Motor neuron (in vitro differentiated cells): Measurements from ENCODE around the gene SLC5A8. TPM values are rescaled to one million over a fixed set of nuclear protein-coding genes. Genes with fewer than 3 reads are reported as not detected.
A peak's percentile ranks its signal among the peaks of the same experiment; 100 is the strongest.
"Not testable (repeated sequence)": the region's sequence is repeated elsewhere in the genome, so short reads cannot be mapped to it uniquely, and the experiment has no call there.

Experiments
- ATAC-seq, 8 experiments: fragments of 200-7000 bp; cut with Tn5 transposase; replicated peaks in 6 of 8; 2 replicates each; pipeline ENCODE4 v1.8.0; 2021; ENCODE audit warnings: mild to moderate bottlenecking in 8 of 8, moderate library complexity in 8 of 8
- H3K27ac ChIP-seq, 2 donors: fragments of 250-450 bp; sonication (Bioruptor Pico); 2 replicates each; pipeline ENCODE4 v1.9.0; 2021; ENCODE audit warnings: antibody characterized with exemption in 2 of 2, mild to moderate bottlenecking in 2 of 2, moderate library complexity in 1 of 2
- H3K4me1 ChIP-seq, 2 donors: fragments of 250-450 bp; sonication (Bioruptor Pico); replicated peaks in 1 of 2; 2 replicates each; pipeline ENCODE4 v1.6.1; 2021; ENCODE audit warnings: antibody characterized with exemption in 2 of 2, mild to moderate bottlenecking in 2 of 2, moderate library complexity in 1 of 2
- H3K4me3 ChIP-seq, 5 donors: fragments of 250-450 bp; sonication (Bioruptor Pico); 2 replicates each; pipeline ENCODE4 v1.9.0; 2021; ENCODE audit warnings: antibody characterized with exemption in 5 of 5, mild to moderate bottlenecking in 5 of 5, moderate library complexity in 4 of 5
- WGBS, 10 experiments: fragments of 450-650 bp; shearing (Covaris generic); methylation state at CpG; one replicate each; pipeline ENCODE4 v1.0.0; 2022; 5-methylcytosine and 5-hydroxymethylcytosine counted together
- in situ Hi-C, 9 experiments: fragments of 400-800 bp; cut with MboI; loops; one replicate each; pipeline ENCODE4 v1.15.0; 2021; ENCODE audit warnings: low sequenced_read_pairs in 9 of 9, low pct_unique_long_range_greater_than_20kb in 2 of 9; ENCODE audit not compliant: unreplicated experiment in 9 of 9
- total RNA-seq, 8 experiments: library from RNA; unstranded; fragments of 300-600 nt; gene quantifications; 2 replicates each; pipeline versions ENCODE4 v1.2.3 to v1.2.4, GENCODE V29; 2022

SLC5A8 gene
- total RNA-seq, 8 experiments from 2014 or later = under 0.01 to 0.05 (median 0.04) TPM; not detected in 4

DNA sequence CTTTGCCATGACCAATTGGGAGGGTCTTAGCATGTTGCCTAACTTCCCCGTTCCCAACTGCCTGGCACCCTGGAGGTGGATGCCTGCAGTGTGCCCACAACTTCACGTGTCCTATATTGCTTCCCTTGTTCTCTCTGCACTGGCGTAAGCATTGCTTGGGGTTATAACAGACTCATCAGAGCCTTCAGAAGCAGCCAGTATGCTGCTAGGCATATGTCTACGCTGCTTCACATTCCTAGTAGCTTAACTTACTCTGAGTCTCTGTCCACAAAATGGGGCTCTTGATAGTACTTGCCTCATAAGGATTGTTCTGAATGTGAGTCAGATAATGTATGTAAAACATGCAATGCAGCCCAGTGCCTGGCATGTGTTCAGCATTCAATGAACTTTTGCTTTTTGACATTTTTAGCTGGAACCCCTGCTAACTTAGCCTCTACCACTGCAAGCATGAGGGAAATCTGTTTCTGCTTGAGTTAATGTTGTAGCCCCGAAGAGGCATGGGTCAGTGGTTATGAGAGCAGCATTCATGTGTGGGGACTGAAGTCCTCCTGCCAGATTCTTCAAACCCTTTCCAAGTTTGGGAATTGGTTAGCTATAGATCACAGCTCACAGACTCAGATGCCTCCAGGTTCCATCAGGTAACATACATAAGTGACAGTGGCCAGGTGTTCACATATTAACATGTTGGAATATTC lies 2.8 kb downstream of the SLC5A8 start:
- H3K27ac ChIP-seq = no peak overlapping the region
- 20 to 100% (median 70%) methylated on average over 1 to 5 of the region's 5 CpGs for WGBS, 10 experiments
- in situ Hi-C loops = no loop called here
- no peak overlapping the region for H3K4me3 ChIP-seq
- H3K4me1 ChIP-seq = no peaks in the 10 kb centered on the region
- ATAC-seq = no peak

DNA sequence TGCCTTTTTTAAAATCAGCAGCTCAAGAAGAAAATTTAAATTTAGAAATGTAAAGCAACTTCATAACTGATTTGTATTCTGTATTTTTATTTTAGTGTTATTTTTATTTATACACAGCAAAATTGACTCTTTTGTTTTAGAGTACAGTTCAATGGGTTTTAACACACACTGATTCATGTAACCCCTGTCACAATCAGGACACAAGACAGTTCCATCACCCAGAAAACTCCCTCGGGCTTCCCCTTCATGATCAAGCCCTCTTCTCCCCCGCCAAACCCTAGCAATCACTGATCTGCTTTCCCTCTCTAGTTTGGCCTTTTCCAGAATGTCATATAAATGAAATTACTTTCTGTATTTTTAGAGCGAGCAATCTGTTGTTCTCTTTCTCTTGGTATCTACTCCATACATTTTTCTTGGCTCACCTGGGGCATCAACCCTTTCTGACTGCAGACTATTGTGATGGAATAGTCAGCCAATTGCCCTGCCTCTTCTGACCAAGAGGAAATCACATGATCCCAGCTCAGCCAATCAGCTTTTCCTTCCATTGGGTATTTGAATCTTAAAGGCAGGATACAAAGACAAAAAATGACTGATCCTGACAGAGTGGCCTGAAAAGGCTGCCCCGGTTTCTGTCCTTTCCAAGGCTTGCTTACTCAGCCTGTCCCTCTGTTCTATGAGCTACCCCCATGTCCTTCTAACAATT lies 5.3 kb downstream of the SLC5A8 start:
- 23 to 89% (median 43%) methylated on average over 1 to 4 of the region's 4 CpGs; no CpG with 5 or more reads in 1 of the 10 experiments for WGBS, 10 experiments

DNA sequence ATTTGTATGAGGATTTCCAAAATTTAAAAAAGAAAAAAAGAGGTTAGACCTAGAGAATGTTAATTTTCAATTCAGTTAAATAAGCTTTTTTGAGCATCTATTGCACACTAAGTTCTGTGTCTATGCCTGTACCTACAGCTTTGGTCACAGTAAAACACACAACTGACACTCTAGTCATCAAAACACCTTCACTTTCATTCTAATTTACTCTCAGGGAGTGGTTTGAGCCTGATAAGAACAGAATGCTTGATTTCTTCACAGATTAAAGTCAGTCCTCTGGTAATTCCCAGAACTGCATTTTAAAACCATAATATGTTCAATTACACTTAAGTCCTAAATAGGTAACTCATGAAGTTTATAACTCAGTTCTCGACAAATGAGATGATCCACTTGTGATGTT lies 9.2 kb downstream of the SLC5A8 start:
- Histone ChIP-seq H3K4me3 (no peak overlapping the region), H3K27ac (no peak overlapping the region), H3K4me1 (no peaks in the 10 kb centered on the region)
- WGBS, 10 experiments = 0 to 100% (median 77%) methylated on average over 1 of the region's 1 CpG; no CpG with 5 or more reads in 3 of the 10 experiments
- no peak for ATAC-seq
- in situ Hi-C loops = no loop called here

More for the DNA sequence above, 5.3 kb downstream of the SLC5A8 start:
- ATAC-seq = no peak
- no peak overlapping the region for H3K4me3 ChIP-seq
- no peaks in the 10 kb centered on the region for H3K4me1 ChIP-seq
- H3K27ac ChIP-seq = no peak overlapping the region
- in situ Hi-C loops = no loop called here

DNA sequence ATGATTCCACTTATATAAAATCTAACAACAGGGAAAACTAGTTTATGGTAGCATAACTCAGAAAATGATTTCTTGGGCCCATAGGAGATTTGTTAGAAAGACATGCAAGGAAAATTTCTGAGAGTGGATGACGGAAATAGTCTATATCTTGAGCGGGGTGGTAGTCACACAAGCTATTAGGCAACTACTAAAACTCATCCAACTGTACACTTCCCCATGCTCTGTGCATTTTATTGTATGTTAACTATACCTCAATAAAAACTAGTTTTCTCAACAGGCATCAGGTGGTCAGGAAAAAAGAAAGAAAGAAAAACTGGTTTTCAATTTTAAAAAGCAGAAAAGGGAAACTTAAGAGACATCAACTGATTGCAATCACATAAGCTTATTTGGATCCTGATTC lies 9.9 kb downstream of the SLC5A8 start:
- Histone ChIP-seq H3K4me3 (no peak overlapping the region), H3K27ac (no peak overlapping the region), H3K4me1 (no peaks in the 10 kb centered on the region)
- WGBS, 10 experiments = 13 to 97% (median 71%) methylated on average over 2 of the region's 2 CpGs; no CpG with 5 or more reads in 1 of the 10 experiments
- in situ Hi-C loops = no loop called here
- no peak for ATAC-seq

DNA sequence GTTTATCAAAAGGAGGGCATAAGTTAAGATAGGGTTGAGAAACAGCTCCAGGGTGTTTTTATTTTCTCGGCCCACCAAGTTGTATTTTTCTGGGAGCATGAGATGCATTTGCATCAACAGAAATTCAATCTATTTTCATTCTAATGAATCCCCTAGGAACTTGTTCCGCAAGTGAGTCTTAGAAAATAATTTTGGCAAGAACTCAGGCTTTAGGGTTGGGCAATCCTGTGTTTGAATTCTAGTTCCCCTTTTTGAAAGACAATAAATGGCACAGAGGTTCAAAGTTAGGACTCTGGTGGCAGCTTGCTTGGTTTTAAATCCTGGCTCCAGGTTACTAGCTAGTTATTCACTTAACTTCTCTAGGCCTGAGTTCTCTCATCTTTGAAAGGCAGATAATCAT lies 23.7 kb downstream of the SLC5A8 start:
- H3K4me3 ChIP-seq = no peak overlapping the region
- no peak overlapping the region for H3K27ac ChIP-seq
- 0 to 80% (median 39%) methylated on average over 1 to 2 of the region's 2 CpGs for whole genome bisulfite sequencing, 10 experiments
- no peaks in the 10 kb centered on the region for H3K4me1 ChIP-seq
- in situ Hi-C loops = no loop called here
- ATAC-seq = no peak

DNA sequence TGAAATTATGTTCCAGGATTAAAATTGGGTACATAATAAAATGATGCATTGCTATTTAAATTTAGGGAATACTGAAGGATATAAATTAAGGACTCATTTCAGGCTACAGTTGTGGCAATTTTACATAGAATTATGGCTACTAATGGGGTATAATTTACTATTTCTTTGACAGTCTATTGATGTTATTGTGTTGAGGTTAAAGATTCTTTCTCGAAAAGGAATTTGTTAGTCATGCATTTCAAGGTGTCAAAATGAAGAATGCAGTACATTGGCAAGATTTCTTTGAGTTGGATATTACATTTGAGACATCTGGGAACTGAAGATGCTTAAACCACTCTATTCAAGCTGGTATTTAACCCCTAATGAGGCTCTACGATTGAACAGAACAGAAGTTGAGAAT lies 28.3 kb downstream of the SLC5A8 start:
- Histone ChIP-seq H3K27ac (no peak overlapping the region), H3K4me3 (no peak overlapping the region), H3K4me1 (no peaks in the 10 kb centered on the region)
- in situ Hi-C loops = no loop called here
- ATAC-seq = no peak
- 0 to 80% (median 57%) methylated on average over 1 to 2 of the region's 2 CpGs for WGBS, 10 experiments

DNA sequence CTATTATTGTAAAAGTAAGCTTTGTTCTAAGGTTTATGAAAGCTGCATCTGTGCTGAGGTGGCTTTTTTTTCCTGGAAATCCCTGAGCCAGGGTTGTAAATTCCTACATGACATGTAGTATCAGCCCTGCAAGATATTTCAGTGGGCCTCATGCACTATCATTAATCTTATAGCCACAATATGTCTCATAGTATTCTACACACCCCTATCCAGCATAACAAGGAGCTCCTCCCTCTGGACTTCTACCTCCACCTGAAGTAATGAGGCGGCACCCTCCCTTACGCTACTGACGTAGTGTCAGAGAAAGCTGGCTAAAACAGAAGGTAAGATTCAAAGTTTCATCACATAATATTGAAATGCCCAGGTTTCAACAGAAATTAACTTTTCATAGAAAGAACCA lies 35.5 kb downstream of the SLC5A8 start:
- H3K4me3 ChIP-seq = no peak overlapping the region
- 14 to 100% (median 65%) methylated on average over 3 of the region's 3 CpGs; no CpG with 5 or more reads in 3 of the 10 experiments for WGBS, 10 experiments
- H3K4me1 ChIP-seq = no peaks in the 10 kb centered on the region
- in situ Hi-C loops = no loop called here
- peak in 1 of 8 experiments; percentile 28 for ATAC-seq
- no peak overlapping the region for H3K27ac ChIP-seq

DNA sequence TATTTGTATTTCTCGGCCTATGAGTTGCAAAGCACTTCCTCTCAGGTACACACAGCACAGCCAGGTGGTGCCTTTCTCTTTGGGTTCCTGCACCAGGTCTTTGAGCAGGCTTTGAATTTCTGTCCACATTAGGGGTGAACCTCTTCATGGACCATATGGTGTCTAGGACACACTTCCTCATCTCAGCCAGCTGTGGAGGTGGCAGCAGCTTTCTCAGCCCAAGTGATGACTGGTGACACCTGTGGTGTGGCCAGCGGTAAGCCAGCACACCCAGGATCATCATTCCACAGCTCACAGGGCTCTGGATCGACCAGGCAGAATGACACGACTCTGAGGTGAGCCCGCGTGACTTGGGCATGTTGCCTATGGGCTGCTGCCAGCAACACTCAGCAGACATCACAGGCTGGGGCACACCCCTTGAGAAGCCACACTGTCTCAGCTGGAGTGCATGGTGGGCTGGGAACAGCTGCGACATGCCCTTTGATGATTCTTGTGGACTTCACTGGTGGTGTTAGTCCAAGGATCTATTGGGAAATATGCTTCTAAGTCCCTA lies 36.8 kb downstream of the SLC5A8 start:
- in situ Hi-C loops = no loop called here
- Histone ChIP-seq H3K4me1 (no peaks in the 10 kb centered on the region), H3K4me3 (no peak overlapping the region), H3K27ac (no peak overlapping the region)
- WGBS, 10 experiments = 85 to 100% (median 100%) methylated on average over 1 to 5 of the region's 7 CpGs; no CpG with 5 or more reads in 5 of the 10 experiments
- ATAC-seq = peak in 1 of 8 experiments; percentile 24

DNA sequence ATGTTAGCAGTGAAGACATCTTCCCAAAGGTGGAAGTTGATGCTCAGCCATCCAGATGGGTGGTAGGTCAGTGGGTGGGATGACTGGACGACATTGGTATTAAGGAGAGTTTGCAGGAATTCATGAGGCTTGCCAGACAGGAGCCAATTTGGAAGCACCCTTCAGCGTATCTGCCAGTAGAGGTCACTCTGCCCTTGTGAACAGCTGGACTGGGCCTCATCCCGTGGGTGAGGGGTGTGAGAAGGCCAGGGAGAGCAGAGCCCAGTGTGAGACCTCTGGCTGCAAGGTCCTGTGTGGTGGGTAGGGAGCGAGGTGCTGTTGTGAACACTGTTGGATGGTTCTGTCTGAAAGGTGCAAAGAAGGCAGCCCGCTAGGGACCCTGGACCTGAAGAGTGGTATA lies 37.7 kb downstream of the SLC5A8 start:
- no peak overlapping the region for H3K27ac ChIP-seq
- 0 to 93% (median 41%) methylated on average over 1 to 4 of the region's 5 CpGs; no CpG with 5 or more reads in 3 of the 10 experiments for WGBS, 10 experiments
- in situ Hi-C loops = no loop called here
- ATAC-seq = peak in 3 of 8 experiments; percentile 56 to 79 (median 66)
- no peak overlapping the region for H3K4me3 ChIP-seq
- H3K4me1 ChIP-seq = no peaks in the 10 kb centered on the region

DNA sequence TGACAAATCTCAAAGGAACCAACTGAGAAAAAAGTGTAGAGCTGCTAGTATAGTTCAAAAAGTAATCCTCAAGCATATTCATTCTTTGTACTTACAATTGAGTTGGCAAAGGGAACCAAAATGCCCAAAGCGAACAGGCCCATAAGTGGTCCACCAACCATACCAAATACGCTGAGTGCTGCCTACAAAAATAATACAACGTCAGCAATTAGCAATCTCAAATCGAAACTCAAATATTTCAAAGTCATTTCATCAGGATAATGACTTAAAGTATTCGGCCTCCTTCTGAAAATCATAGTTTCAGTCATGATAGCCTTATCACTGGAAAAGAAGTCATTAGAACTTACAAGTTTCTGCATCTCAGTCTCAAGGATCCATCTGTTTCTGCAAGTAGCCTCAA lies 42.0 kb downstream of the SLC5A8 start:
- in situ Hi-C loops = no loop called here
- no peak overlapping the region for H3K4me3 ChIP-seq
- WGBS, 10 experiments = 40 to 90% (median 83%) methylated on average over 1 to 5 of the region's 5 CpGs
- no peak for ATAC-seq
- H3K27ac ChIP-seq = no peak overlapping the region
- H3K4me1 ChIP-seq = no peaks in the 10 kb centered on the region

DNA sequence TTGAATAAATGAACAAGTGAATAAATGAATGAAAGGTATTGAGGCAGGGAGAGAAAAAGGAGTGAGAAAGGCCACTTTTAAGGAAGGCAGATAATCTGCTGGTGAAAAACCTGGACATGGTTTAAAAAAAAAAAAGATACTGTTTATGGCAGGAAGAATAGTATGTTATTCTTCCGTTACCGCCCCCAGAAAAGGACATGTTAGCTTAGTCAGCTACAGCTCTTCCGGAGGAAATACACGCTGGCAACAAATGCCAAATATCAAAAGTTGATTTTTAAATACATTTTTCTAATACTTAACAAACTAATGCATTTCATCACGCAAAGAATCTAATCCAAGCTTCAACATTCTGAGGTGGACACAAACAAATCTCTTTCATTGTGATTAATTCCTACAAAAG lies 43.2 kb downstream of the SLC5A8 start:
- in situ Hi-C loops = no loop called here
- no peaks in the 10 kb centered on the region for H3K4me1 ChIP-seq
- H3K4me3 ChIP-seq = no peak overlapping the region
- ATAC-seq = no peak
- WGBS, 10 experiments = 37 to 91% (median 65%) methylated on average over 1 to 5 of the region's 5 CpGs
- no peak overlapping the region for H3K27ac ChIP-seq

DNA sequence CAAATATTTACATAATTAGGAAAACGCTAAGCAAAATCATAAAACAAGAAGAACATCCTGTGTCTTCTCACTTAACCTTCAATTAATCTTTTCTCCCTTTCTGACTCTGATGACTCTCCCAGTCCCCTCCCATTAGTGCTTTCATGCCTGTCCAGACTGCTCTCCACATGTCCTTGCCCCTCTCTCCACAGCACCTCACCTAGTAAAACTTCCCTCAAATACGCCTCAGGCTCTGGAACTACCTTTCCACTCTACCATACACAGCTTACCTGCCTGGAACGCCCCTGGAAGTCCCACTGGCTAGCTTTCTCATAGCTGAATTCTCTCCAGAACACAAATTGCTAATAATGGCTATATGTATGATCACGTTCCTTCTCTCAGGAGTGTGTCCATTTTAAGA lies 44.7 kb downstream of the SLC5A8 start:
- no peak for ATAC-seq
- 19 to 93% (median 67%) methylated on average over 1 to 4 of the region's 4 CpGs; no CpG with 5 or more reads in 2 of the 10 experiments for WGBS, 10 experiments
- Histone ChIP-seq H3K4me1 (no peaks in the 10 kb centered on the region), H3K27ac (no peak overlapping the region), H3K4me3 (no peak overlapping the region)
- in situ Hi-C loops = no loop called here

DNA sequence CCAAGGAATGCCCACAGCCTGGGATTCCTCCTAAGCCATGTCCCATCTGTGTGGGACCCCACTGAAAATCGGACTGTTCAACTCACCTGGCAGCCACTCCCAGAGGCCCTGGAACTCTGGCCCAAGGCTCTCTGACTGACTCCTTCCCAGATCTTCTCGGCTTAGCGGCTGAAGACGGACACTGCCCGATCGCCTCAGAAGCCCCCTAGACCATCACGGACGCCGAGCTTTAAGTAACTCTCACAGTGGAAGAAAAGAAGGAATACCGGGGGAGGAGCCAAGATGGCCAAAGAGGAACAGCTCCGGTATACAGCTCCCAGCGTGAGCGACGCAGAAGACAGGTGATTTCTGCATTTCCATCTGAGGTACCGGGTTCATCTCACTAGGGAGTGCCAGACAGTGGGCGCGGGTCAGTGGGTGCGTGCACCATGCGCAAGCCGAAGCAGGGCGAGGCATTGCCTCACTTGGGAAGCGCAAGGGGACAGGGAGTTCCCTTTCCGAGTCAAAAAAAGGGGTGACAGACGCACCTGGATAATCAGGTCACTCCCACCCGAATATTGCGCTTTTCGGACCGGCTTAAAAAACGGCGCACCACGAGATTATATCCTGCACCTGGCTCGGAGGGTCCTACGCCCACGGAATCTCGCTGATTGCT lies 64.1 kb downstream of the SLC5A8 start:
- H3K27ac ChIP-seq, H3K4me1 ChIP-seq, in situ Hi-C loops: not testable (repeated sequence)
- ATAC-seq = peak in 3 of 8 experiments; percentile 44 to 52 (median 48)
- 0 to 82% (median 40%) methylated on average over 1 to 4 of the region's 35 CpGs; no CpG with 5 or more reads in 7 of the 10 experiments for WGBS, 10 experiments
- H3K4me3 ChIP-seq = peak overlapping the region; percentile 34 to 76 (median 39)
